Erythroblast (primary cell): ENCODE measurements around the gene MOB3A.

Experiments used
- GATA1 ChIP-seq: IDR thresholded peaks from 2 replicates; pipeline ENCODE4 v1.6.1; 2011; ENCODE audit warnings: low read depth, mild to moderate bottlenecking, control low read depth, low read length, moderate library complexity
- POLR2A ChIP-seq: IDR thresholded peaks from 2 replicates; pipeline ENCODE4 v1.6.1; 2011; ENCODE audit warnings: mild to moderate bottlenecking, low read length

GRCh38 chr19:2050349-2050990, 45.7 kb downstream of the MOB3A start:
- TF ChIP-seq POLR2A (no peak), GATA1 (no peak)
